HEK293T (cell line): Measurements from ENCODE around the gene CYP11A1.

Experiments
- ARNT ChIP-seq: fragments of 450-650 bp; IDR thresholded peaks from 2 replicates; pipeline ENCODE4 v1.6.1; 2017; ENCODE audit warnings: mild to moderate bottlenecking
- BHLHE40 ChIP-seq: fragments of 450-650 bp; IDR thresholded peaks from 2 replicates; pipeline ENCODE4 v1.6.1; 2016; ENCODE audit warnings: mild to moderate bottlenecking, moderate library complexity, borderline replicate concordance
- ELF4 ChIP-seq: fragments of 450-650 bp; IDR thresholded peaks from 2 replicates; pipeline ENCODE4 v1.6.1; 2017; ENCODE audit warnings: antibody characterized with exemption
- FOXA1 ChIP-seq: fragments of 450-650 bp; IDR thresholded peaks from 2 replicates; pipeline ENCODE4 v1.6.1; 2016; ENCODE audit warnings: mild to moderate bottlenecking
- FOXK2 ChIP-seq: fragments of 450-650 bp; IDR thresholded peaks from 2 replicates; pipeline ENCODE4 v1.6.1; 2016; ENCODE audit warnings: mild to moderate bottlenecking
- FOXM1 ChIP-seq: fragments of 450-650 bp; IDR thresholded peaks from 2 replicates; pipeline ENCODE4 v1.6.1; 2017; ENCODE audit warnings: mild to moderate bottlenecking, borderline replicate concordance
- HDGF ChIP-seq: fragments of 450-650 bp; IDR thresholded peaks from 2 replicates; pipeline ENCODE4 v1.6.1; 2017; ENCODE audit warnings: antibody characterized with exemption, borderline replicate concordance
- L3MBTL2 ChIP-seq: fragments of 450-650 bp; conservative IDR thresholded peaks from 2 replicates; pipeline ENCODE4 v1.6.1; 2016; ENCODE audit warnings: mild to moderate bottlenecking
- SP1 ChIP-seq: fragments of 450-650 bp; IDR thresholded peaks from 2 replicates; pipeline ENCODE4 v1.6.1; 2017
- SUZ12 ChIP-seq: fragments of 450-650 bp; IDR thresholded peaks from 2 replicates; pipeline ENCODE4 v1.6.1; 2016; ENCODE audit warnings: mild to moderate bottlenecking
- TARDBP ChIP-seq: fragments of 450-650 bp; IDR thresholded peaks from 2 replicates; pipeline ENCODE4 v1.6.1; 2016
- ZNF384 ChIP-seq: fragments of 450-650 bp; IDR thresholded peaks from 2 replicates; pipeline ENCODE4 v1.6.1; 2016
- TF ChIP-seq, protein P1 (sequence below): fragments of 450-650 bp; IDR thresholded peaks from 2 replicates; pipeline ENCODE4 v1.6.1; 2016

DNA sequence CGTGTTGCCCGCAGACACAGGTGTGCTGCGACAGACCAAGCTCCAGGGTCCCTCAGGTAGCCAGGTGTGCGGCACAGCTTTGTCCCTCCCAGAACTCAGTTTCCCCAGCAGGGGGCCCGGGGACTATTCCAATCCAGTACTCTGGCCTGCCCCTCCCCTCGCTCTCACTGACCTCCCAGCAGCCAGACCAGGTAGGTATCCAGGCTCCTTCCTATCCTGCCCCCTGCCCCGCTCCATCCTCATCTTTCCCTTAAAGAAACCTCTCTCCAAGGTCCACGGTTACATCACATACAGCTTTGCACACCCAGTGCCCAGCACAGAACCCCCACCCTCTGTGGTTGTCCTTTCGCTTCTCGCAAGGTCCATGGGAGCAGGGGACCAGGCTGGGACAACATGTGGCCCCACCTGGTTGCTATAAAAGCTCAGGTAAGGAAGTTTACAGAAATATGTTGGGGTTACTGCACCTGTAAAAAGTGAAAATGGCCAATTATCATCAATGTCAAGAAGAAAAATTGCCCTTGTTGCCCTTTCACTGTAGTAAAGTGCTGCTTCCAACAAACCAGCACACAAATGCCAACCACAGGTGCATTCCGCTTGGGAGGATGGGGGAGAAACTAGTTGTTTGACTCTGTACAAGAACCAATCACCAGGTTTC lies 7.3 kb upstream of the CYP11A1 start:
- TF ChIP-seq ZNF384 (no peak), L3MBTL2 (0 out of 2 replicates have a peak, but pooled peaks have one; percentile 12), HDGF (no peak), SUZ12 (no peak), FOXA1 (no peak), SP1 (no peak), FOXK2 (no peak), ELF4 (no peak), BHLHE40 (no peak), ARNT (no peak), TARDBP (no peak), FOXM1 (no peak)
- TF ChIP-seq, protein P1, sequence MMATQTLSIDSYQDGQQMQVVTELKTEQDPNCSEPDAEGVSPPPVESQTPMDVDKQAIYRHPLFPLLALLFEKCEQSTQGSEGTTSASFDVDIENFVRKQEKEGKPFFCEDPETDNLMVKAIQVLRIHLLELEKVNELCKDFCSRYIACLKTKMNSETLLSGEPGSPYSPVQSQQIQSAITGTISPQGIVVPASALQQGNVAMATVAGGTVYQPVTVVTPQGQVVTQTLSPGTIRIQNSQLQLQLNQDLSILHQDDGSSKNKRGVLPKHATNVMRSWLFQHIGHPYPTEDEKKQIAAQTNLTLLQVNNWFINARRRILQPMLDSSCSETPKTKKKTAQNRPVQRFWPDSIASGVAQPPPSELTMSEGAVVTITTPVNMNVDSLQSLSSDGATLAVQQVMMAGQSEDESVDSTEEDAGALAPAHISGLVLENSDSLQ: no peak
